HS-27A (cell line): ENCODE data around the gene POU1F1.
"Not testable (repeated sequence)": the region's sequence is repeated elsewhere in the genome, so short reads cannot be mapped to it uniquely, and the experiment has no call there.

Source experiments
- DNase-seq: peaks from one replicate; pipeline ENCODE4 v3.0.0-alpha.2; 2012; ENCODE audit warnings: low read depth, missing footprints

The POU1F1 gene, protein sequence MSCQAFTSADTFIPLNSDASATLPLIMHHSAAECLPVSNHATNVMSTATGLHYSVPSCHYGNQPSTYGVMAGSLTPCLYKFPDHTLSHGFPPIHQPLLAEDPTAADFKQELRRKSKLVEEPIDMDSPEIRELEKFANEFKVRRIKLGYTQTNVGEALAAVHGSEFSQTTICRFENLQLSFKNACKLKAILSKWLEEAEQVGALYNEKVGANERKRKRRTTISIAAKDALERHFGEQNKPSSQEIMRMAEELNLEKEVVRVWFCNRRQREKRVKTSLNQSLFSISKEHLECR

DNA sequence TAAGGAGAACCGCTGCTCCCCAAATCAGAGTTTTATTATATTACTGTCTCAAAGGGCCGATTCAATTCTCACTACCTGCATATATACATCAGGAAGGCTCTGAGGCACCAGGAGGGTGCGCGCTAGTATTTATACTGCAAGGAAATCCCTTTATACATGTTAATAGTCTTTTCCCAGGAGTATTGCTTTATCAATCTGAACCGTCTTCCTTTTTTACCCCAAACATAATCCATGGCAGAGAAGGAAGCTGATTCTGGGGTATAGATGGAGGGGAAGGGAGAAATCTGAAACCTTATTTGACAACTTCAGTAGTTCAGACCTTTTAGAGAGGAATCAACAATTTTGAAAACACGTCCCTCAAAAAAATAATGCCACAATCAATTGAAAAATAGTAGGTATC is at the start of gene POU1F1:
POU1F1 (minus strand) TSS at position 101 of the 400 bp plus-strand sequence. CDS start 122 bp downstream, outside the sequence.
- DNase-seq, result no peak

DNA sequence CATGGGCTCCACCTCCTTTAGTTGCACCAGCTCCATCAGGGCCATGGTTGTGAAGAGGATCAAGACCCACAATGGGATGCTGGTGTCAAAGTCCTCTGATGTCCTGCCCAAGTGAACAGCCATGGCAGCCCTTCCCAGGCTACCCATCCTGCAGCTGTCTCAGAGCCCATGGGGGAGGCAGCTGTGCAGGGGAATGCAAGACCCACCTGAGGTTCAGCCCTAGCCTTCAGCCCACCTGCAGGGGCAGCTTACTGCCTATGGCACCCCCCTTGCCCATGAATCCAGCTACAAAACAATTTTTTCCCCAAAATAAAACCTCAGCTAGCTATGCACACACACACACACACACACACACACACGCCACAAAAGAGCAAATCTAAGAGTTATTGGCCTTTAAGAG is 48.2 kb upstream of the POU1F1 start:
- no peak for DNase-seq

DNA sequence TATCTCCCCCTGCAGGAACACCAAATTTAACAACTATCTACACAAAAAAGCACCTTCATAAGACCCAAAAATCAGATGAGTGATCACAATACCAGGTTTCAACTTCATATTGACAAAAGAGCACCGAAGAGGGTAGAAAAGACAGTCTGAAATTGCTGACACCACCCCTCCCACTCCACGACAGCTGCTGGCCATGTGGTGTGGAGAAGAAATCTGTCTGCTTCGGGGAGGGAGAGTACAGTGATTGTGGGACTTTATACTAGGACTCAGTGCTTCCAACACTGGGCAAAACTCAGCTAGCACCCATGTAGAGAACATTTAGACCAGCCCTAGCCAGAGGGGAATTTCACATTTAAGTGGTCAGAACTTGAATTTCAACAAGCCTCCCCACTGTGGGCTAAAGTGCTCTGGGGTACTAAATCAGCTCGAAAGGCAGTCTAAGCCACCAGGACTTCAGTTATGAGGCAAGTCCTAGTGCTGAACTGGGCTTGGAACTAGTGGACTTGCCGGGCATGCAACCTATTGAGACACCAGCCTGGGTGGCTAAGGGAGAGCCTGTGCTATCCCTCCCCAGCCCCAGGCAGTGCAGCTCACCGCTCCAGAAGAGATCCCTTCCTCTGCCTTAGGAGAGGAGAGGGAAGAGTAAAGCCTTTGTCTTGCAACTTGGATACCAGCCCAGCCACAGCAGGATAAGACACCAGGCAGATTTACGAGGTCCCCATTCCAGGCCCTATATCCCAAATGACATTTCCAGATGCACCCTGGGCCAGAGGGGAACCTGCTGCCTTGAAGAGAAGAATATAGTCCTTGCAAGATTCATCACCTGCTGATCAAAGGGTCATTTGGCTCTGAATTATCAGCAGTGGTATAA is 44.6 kb upstream of the POU1F1 start:
- no peak for DNase-seq

DNA sequence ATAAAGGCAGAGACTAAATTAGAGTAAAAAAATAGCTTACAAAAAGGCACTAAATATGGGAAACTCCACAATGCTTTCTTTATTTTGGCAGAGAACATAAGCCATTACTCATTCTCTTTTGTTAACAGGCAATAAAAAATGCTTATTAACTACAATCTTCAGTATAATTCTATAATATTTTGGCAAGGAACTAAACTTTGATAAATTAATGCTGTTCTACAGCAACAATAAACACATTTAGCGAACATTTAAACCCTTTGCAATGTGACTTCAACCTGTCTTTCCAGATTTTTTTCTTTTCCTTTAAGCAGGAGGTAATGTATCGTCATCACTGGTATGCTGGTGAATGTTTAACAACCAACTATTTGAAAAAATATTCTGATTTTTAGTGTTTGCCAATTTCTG is 42.2 kb upstream of the POU1F1 start:
- no peak for DNase-seq

DNA sequence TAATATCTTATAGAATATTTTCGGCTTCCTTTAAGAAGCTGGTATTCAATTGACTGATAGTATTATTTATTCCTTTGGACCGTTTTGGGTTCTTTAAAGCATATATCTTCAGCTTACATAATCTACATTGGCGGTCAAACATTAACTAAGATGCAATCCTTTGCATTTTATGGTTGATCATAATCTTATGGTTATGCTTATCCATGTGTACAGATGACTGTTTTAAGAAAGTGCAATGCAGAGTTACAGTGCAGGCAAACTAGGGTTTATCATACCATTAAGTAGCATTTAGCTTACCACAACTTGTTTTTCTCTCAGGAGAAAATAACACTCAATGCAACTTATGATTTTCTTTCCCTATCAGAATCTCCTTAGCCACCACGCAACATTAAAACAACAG is 41.4 kb upstream of the POU1F1 start:
- DNase-seq, result no peak

DNA sequence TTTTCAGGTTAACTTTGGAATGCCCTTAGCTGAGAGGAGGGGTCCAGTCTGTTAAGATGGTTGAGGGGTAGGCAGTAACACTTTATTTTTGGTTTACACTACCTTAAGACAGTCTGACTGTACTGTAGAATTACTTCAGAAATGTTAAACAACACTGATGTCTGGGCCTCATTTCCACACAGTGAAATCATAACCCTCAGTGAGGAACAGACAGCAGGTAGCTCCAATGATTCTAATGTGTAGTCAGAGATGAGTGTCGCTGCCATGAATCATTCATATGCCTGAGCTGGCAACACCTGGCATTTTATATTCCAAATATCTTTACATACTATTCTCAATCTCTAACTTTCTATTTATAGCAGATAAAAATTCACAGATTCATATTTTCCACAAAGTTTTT is 37.3 kb upstream of the POU1F1 start:
- no peak for DNase-seq

DNA sequence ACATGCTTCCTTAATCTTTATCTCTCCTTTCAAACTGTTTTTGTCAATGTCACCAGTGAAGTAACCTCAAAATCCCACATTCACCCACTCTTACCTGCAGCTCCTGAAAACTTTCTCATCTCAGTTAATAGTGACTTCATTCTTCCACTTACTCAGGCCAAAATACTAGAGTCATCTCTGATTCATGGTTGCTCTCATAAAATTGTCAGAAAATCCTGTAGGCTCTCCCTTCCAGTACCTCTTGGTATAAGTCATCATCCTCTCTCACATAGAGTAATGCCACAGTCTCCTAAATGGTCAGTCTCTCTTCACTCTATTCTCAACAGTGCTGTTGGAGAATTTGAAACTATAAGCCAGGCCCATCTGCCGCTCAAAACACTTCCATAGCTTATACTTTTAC is 34.9 kb upstream of the POU1F1 start:
- no peak for DNase-seq

DNA sequence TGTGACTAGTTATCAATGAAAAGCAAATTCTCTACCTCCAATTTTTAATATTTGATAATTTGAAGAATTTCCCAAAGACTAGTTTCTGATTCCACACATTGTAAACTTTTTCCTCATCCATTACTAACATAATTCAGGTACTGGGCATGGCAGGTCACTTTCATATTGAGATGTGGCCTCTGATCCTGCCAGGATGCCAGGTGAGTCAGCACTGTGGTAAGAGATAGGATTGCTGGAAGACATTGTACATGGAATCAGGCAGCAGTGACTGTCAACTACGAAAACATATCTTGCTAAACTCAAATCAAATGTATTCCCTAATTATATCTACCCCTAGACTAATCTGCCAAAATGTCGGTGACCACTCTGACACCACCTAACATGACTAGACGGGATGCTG is 33.2 kb upstream of the POU1F1 start:
- no peak for DNase-seq

DNA sequence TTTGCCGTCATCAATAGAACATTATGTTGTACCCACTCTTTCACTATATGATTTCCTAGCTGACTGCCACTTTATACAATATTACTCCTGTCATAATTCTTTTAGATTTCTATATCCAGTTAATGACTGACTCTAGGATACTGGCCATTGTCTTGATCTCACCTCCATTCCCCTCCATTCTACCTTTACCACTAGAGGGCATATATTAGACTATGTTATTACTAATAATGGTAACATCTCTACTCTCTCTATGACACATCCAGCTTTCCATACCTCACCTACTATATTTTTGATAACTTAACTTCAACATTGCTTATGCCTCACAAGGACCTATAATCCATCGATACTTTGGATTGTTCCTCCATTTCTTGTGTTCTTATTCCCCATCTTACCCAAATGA is 31.4 kb upstream of the POU1F1 start:
- DNase-seq, result no peak

DNA sequence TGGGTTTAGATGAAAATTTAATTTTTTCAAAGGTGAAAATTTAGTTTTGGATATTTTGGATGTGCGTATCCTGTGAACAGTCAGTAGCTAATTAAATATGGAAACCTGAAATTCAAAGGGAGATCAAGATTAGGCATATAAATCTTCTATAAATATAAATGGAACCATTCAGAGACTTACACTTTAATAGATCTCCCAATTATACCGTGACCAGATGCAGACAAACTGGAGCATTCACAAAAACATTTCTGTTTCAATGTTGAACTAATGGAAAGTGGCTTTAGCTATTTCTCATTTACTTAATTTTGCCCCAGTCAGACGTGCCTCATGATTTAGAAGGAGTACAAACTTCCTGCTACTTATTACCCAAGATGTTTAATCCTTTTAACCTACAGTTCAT is 29.1 kb upstream of the POU1F1 start:
- no peak for DNase-seq

DNA sequence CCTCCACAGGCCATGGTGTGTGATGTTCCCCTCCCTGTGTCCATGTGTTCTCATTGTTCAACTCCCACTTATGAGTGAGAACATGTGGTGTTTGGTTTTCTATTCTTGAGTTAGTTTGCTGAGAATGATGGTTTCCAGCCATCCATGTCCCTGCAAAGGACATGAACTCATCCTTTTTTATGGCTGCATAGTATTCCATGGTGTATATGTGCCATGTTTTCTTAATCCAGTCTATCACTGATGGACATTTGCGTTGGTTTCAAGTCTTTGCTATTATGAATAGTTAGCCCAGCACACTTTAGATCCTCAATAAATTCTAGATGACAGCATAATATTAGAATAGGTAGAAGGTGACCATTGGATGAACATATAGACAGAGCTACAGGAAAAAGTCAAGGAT is 28.6 kb upstream of the POU1F1 start:
- DNase-seq, result not testable (repeated sequence)

DNA sequence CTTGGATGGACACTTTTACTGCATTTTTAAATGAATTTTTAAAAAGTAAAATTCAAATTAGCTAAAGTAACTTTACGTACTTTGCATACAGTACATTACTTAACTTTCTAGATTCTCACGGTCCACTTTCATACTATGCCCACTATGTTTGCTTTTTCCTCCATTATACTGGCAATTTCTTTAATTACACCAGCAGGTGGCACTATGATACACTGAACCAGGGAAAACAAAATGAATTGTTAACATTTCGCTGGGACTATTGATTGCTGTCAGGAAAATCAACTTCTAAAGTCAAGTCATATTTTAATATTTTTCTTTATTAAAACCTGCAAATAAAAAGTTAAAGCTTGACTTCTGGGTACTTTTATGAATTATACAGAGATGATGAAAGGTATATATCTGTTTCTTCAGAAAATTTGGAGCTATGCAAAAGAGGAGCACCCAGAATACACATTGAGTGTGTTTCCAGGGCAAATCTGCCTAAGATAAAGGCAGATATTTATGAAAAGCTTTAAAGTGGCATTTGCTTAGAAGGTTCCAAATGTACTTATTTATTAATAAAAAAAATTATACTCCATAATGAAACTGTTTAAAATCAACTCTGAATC is 21.8 kb upstream of the POU1F1 start:
- peak; percentile 24 for DNase-seq

DNA sequence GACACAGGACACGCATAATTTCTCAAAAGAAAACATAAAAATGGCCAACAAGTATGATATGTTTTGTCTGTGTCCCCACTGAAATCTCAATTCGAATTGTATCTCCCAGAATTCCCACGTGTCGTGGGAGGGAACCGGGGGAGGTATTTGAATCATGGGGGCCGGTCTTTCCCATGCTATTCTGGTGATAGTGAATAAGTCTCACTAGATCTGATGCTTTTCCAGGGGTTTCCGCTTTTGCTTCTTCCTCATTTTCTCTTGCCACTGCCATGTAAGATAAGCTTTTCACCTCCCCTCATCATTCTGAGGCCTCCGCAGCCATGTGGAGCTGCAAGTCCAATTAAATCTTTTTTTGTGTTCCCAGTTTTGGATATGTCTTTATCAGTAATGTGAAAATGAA is 12.1 kb upstream of the POU1F1 start:
- DNase-seq, result no peak

DNA sequence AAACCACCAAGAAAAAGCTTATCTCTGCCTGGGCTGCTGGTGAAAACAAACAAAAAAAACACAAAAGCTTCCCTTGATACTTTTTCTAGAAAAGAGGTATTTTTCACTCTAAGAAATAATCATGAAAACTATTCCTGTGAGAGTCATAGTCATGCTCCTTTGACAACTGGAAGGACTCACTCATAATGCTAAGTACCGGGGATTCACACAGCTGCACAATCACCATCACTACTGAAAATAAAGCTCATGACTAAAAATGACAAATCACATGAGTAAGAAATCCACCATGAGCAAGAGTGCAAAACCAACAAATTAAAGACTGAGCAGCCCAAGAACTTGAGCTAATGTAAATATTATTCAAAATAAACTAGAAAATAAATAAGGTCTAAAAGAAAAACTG is 10.6 kb upstream of the POU1F1 start:
- DNase-seq, result no peak

DNA sequence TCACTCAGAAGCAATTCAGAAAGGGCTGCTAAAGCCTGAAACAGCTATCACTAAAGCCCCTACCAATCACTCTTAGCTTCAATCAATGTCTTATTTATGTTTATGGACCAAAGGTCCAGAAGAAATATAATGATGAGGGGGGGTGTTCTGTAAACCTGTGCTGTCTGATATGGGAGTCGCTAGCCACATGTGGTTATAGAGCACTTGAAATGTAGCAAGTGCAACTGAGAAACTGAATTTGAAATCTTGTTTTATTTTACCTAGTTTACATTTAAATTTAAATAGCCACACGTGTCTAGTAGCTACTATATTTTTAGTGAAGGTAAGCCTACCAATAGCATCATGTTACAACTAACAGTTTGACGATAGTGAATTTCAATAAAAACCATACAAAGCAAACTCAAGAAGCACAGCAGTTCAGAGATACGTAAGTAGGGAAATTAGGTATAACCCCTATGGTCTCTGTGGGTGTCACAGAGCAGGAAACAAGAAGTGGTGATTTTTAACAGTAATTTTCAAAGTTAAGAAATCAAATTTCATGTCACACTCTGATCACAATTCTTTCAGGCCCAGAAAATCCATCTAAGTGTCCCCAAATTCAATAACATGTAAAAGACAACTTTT is 3.6 kb downstream of the POU1F1 start:
- DNase-seq, result no peak

DNA sequence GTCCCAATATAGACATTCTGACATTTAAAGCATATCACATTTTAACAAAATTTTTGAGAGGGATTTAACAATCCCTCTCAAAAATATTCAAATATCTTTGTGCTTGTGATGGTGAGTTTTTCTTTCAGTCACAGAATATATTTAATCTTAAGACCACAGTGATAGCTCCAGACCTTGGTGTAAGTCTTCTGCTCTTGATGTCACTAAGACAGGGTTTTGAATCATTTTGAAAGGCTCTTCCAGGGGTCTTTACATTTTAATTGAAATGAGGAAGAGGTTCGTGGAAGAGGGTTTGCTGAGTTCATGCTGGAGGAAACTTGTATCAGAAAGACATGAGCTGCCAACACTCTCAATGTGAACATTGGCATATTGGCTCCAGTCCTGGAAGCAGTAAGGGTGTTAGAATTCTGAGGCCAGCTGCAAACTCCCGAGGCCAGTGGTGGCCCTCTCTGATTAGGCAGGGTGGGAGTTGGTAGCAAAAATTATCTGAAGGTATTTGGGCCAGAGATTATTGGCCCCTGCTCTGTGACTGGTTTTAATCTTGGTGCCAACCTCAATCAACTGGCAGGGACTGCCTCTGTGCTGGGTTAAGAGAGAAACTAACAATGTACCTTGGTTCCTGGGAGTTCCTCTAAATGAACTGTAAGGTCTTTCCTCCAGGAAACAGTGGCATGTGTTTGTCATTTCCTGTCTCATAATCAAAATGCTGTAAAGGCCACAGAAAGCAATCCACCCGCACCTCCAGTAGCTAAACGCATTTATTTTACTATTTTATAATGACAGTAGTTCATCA is 5.3 kb downstream of the POU1F1 start:
- DNase-seq, result no peak

DNA sequence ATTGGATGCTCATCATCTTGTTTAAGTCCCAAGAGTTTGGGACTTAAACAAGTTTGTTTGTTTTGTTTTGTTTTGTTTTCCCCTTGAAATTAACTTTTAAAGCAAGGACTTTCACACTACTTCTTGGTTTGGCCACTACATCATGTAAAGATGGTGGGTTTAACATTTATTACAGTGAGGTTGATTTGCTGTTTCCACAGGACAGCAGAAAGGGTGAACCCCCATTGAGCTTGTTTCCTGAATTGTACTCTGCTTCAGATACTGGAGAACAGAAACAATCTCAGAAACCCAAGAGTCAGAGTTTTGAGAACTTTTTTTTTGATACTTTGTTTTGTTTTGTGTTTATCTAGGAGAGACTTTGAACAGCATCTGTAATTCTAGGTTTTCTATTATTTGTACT is 6.7 kb downstream of the POU1F1 start:
- DNase-seq, result no peak

DNA sequence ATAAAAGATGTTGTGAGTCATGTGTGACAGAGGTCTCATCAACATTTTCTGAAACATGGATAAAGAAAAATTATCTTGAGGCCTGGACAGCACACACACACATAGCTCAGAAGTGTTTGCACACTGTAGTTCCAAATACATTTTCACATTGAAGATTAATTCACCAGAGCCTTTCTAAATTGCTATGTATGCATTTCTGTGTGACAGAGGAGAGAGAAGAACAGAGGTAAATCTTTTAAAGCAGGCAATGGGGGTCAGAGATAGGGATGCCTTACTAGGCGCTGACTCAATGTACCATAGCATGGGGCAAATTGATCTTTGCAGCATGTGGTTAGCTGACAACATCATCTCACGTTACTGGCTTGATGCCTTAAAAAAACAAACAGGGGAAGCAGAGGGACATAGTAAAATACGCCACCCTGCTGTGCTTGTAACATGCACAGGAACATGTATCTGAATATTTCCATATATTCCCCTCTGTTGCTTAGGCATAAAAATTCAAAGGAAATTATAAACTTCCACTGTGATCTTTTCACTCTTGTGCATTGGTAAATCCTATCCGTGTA is 7.7 kb downstream of the POU1F1 start:
- DNase-seq, result no peak

DNA sequence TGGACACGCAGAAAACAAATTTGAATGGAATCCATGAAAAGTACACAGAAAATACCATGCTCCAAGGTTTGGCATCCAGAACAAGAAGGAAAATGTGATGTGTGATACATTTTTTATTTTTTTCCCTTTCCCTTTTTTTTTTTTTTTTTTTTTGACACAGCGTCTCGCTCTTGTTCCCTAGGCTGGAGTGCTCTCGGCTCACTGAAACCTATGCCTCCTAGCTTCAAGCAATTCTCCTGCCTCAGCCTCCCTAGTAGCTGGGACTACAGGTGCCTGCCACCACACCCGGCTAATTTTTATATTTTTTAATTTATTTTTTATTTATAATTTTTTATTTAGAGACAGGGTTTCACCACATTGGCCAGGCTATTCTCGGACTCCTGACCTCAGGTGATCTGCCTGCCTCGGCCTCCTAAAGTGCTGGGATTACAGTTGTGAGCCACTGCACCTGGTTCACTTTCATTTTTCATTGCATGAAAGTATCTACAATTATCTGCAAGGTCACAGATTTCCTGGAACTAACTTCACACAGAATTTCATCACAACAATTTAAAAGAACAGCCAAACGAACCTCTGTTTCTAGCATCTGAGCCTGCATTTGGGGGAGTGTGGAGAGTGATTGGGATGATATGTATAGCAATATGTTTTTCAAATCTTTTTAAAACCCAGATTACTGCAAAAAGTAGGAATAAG is 8.3 kb downstream of the POU1F1 start:
- DNase-seq, result no peak

DNA sequence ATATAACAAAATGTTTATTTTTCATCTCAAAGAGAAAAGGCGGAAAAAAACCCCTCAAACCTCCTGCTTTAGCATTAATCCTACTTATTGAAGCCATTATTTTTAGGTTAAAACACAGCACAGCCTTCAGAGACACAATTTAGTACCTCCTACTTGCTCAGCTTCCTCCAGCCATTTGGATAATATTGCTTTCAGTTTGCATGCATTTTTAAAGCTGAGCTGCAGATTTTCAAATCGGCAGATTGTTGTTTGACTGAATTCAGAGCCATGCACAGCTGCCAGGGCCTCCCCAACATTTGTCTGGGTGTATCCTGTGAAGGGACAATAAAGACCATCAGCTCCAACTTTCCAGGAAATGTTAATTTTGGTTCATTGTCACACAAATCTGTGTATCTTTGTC is 14.5 kb downstream of the POU1F1 start:
- DNase-seq, result no peak

DNA sequence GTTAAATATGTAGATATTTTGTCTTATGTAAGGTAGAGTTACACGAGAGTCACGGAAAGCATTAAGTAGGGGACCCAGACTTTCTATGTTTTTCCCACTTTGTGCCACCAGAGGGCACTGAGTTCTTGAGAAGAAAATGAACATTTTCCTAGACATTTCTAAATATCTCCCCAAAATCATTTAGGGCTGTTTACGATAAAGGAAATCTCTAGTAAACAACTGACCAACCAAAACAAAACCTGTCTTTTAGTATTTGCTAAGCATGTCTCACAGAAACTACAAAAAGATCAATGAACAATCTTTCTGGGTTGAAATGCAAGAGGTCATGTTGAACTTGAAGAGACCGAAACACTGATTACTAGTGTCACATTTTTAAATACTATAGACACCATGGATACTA is 16.1 kb downstream of the POU1F1 start:
- DNase-seq, result peak; percentile 40
